NAMALWA (cell line): ENCODE measurements around the gene PTPRN2.
"Not testable (repeated sequence)": the region's sequence is repeated elsewhere in the genome, so short reads cannot be mapped to it uniquely, and the experiment has no call there.

Source experiments
- DNase-seq: peaks from one replicate; pipeline ENCODE4 v3.0.0-alpha.2; 2015; ENCODE audit warnings: low spot score

PTPRN2 gene

DNA sequence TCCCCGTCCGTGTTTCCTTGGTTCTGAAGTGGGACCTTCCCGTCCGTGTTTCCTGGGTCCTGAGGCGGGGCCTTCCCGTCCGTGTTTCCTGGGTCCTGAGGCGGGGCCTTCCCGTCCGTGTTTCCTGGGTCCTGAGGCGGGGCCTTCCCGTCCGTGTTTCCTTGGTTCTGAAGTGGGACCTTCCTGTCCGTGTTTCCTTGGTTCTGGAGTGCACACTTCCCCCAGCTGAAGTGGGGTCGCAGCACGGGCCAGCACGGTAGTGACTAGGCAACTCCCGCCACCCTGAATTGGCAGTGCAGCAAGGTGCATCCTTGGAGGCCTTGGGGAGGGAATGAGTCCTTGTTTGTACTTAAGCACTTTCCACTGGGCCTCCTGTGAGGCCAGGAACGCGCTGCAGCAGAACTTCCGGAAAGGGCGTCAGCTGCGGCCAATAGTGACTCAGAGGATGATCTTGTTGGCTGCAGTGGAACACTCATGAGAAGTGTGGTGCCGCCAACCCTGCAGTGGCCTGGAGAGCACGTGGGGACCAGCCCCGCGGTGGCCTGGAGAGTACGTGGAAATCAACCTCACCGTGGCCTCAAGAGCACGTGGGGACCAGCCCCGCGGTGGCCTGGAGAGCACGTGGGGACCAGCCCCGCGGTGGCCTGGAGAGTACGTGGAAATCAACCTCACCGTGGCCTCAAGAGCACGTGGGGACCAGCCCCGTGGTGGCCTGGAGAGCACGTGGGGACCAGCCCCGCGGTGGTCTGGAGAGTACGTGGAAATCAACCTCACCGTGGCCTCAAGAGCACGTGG is 685.6 kb downstream of the PTPRN2 start:
- not testable (repeated sequence) for DNase-seq

DNA sequence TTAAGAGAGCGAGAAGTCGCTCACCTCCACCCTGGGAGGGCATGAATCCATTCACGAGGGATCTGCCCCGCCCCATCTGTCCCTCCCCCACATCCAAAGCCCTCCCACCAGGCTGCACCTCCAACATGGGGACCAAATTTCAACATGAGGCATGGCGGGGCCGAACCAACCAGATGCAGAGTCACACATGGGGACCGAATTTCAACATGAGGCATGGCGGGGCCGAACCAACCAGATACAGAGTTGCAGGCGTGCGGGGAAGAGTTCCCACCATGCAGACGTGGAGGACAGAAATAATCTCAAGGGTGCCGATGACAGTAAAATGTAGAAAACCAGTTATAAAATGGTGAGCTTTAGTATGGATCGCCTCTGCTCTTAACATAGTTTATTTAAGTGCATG is 686.5 kb downstream of the PTPRN2 start:
- DNase-seq, result no peak

DNA sequence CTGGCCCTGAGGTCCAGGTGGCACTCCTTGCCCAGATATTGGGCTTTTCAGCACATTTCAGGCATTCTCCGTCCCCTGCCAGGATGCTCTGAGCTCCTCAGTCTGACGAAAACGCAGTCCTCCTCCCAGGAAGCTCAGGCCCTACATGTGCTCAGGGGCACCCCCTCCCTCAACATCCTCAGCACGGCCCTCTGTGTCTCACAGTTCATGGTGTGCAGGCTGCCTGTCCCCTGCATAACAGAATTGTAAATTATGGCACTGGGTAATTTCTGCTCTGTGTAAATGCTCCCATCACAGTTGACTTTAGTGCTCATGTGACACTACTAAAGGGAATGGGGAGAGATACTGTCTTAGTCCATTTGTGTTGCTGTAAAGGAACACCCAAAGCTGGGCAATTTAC is 687.1 kb downstream of the PTPRN2 start:
- DNase-seq, result no peak

DNA sequence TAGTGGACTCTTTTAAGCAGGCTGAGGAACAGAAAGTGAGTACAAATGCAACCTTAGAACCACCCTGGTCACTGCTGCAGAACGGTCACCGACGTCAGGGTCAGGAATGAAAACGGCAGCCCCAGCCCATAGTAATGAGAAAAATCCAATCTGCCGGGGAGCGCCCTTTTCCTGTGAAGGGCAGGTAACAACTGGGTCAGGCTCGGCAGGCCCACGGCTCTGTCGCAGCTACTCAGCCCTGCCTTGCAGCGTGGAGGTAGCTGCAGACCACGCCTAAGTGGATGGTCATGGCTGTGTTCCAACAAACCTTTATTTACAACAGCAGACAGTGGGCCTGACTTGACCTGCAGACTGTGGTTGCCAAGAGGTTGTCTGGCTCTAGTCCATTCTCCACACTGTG is 687.6 kb downstream of the PTPRN2 start:
- no peak for DNase-seq

DNA sequence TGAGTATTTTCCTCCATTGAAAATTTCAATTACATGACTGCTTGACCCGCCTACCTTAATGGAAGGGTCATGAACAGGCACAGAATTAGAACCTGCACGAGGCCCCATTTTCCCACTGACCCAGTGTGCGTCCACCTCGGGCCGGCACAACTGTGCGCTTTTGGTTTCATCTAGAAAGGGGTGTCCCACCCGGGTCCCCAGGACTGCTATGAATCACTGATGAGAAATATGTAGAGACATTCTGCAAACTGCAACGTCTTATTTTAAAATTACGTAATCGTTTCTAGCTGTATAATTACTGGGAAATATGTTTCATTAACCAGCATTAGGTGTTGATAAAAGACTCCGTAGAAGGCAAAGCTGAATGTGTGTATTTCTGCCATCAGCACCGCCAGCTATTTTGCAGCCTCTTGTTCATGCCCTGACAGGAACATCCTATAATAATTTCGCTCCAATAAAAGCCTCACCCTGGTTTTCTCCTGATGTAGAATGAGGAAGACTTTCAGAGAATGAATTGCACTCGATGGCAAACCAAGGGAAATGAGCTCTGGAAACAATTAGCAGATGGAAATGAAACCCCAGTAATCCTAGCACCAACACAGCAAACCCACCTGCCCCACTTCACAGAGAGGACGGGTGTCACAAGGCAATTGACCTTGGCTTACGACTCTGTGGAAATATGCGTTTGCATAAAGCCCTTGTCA is 688.7 kb downstream of the PTPRN2 start:
- DNase-seq, result no peak

DNA sequence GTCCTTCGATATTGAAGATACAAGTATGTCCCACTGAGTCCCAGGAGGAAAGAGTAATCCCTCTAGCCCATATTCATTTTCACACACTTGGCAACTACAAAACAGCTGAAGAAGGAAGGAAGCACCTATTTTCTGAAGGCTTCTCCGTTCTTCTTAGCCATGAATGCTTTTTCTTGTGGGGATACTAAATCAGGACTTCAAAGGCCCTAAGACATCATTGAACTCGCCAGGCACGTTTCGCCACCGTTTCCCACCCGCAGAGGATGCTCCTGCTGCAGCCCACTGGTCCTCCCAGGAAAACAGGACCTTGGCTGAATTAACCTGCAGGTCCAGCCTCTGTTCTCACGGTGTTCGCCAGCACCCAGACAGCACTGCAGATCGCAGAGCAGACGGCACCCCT is 689.4 kb downstream of the PTPRN2 start:
- no peak for DNase-seq

DNA sequence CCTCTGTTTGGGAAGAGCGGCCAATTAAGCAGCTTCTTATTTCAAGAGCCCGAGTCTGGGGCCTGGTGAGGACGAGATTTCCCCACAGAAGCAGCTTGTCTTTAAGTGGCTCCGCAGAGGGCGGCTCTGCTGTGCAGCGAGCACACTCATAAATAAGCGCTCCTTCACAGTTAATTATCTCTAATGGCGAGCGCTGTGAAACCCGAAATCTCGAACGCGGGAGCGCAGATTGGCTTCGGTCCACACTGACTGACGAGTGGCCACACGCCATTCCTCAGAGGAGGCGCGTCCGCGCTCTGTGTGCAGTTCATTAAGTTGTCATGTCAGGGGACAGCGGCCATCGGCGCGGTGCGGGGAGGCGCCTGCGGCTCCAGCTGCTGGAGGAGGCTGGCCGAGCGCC is 689.9 kb downstream of the PTPRN2 start:
- no peak for DNase-seq

DNA sequence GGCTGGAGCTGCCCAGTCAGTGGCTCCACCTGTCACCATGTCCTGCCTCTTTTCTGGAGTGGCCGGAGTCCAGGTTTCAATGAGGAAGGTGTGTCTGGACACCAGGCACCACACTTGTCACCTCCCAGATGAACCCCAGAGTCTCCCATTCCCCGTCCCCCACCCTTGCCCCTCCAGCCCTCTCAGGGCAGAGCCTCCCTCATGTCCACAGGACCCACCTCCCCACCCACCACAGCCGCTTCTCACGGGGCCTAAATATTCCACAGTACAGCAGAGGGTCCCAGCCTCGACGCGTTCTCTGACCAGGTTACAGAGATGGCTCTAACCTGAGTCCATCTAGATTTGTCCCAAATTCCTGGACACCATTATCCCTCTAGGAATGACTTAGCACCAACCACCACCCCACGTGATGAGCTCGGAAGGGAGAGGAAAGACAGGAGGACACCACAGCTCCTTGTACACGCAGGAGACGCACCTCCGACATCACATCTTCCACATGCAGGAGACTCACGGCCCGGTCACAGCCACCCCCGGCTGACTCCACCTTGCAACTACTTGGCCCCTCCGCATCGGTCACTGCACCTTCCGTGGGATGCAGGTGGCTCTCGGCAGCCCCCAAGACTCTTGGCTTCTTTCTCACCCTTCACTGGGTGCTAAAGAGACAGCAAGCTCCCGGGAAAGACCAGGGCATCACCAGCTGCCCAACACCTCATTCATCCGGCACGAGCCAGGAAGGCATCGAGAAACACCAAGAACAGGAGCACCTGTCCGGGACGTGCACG is 690.7 kb downstream of the PTPRN2 start:
- DNase-seq, result no peak

DNA sequence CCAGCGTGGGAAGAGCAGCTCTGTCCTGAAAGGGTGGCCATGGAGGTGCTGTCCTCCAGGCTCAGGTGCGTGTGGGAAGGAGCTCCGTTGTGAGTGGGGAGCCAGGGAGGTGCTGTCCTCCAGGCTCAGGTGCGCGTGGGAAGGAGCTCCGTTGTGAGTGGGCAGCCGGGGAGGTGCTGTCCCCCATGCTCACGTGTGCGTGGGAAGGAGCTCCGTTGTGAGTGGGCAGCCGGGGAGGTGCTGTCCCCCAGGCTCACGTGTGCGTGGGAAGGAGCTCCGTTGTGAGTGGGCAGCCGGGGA is 691.3 kb downstream of the PTPRN2 start:
- DNase-seq, result not testable (repeated sequence)

DNA sequence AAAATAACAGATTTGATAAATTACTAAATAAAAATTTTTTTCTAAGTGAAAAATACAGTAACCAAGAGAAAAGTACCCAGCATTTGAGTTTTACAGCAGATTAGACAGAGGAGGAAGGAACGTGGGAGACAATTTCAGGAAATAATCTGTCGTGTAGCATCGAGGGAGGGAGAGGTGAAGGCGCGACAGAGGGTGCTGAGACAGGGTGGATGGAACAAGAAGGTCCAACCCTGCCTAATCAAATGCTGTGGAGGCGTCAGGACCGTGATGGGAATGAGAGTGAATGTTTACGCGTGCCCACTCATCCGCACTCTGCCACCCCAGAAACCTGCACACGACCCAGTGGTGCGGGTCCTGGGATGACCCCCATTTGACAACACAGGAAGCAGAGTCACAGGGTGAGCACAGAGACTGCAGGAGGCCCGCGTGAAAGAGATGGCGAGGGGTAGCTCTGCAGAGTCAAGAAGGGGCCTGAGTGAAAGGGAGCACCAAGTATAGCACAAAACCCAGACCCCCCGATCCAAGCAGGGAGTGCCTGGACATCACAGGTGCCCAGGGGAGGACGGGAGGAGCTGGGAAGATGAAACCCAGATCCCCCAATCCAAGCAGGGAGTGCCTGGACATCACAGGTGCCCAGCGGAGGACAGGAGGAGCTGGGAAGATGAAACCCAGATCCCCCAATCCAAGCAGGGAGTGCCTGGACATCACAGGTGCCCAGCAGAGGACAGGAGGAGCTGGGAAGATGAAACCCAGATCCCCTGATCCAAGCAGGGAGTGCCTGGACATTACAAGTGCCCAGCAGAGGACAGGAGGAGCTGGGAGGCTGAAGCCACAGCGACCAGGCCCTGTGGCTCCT is 691.9 kb downstream of the PTPRN2 start:
- DNase-seq, result no peak

DNA sequence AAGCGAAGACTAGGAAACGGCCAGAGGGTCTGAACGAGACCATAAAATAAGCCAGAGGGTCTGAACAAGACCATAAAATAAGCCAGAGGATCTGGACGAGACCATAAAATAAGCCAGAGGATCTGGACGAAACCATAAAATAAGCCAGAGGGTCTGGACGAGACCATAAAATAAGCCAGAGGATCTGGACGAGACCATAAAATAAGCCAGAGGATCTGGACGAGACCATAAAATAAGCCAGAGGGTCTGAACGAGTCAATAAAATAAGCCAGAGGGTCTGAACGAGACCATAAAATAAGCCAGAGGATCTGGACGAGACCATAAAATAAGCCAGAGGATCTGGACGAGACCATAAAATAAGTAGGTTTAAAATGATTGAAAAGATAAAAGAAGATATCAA is 692.5 kb downstream of the PTPRN2 start:
- DNase-seq, result not testable (repeated sequence)

DNA sequence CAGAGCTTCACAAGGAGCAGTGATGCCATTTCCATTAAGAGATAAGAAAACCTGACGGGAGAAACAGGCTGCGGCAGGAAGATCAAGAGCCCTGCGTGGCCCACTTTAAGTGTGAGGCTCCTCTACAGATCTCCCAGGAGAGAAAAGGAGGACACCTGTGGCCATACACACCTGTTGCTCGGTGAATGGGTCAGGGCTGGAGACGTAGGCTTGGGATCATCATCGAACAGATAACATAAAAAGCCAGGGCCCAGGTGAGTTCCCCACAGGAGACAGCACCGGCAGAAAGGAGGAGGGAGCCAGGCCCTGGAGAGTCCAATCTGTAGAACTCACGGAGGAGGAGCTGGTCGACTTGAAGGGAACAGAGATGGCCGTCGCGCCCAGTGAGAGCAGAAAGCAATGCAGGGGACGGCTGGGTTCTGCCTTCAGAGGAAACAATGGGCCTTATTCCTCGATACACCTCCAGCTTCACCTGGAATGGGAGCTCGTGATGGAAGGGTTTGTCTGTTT is 694.0 kb downstream of the PTPRN2 start:
- no peak for DNase-seq

DNA sequence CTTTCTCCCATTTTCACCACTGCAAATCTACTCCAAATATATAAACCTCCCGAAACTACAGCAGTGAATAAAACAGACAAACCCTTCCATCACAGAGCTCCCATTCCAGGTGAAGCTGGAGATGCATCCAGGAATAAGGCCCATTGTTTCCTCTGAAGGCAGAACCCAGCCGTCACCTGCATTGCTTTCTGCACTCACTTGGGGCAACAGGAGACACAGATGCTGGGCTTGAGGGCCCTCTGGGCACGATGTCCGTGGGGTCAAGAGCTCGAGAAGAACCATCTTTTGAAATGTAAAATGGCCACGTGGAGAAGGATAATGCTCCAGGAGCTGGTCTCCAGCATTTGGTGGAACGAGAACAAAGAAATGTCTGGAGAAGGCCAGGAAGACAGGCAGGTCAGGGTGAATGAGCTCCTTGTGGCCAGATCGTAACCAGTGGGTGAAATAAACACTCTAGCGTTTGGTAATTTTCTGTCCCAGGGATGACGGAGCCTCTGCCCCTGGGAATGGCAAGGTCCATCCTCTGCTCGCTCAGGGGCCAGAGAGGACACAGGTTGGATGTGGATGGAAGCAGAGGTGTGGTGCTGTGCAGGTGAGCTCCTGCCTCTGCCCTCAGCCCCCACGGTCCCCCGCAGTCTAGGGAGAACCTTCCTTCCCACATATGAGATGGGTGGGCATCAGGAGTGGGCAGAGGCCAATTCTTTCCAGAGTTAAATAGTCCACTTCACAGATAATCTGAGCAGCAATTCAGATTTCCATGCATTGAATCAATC is 694.7 kb downstream of the PTPRN2 start:
- no peak for DNase-seq

DNA sequence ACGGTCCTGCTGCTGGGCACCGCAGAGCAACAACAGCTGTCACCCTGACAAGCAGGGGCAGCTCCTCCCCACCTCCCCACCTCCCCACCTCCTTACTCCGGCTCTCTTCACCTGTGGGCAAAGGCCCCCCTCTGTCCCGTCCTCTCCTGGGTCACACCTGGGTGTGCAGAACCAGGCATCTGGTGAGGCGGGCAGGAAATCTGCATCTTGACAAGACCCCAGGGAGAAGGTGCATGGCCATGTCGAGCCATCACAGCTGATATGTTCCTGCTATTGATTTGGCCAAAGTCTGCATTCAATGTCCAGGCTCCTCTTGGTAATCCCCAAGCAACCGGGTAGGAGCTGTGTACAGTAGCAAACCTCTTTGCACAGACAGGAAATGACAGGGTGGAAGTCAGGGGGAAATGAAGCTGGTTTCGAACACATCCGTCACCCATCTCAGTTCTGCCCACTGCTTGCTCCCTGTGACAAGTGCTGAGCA is 696.7 kb downstream of the PTPRN2 start:
- DNase-seq, result no peak

DNA sequence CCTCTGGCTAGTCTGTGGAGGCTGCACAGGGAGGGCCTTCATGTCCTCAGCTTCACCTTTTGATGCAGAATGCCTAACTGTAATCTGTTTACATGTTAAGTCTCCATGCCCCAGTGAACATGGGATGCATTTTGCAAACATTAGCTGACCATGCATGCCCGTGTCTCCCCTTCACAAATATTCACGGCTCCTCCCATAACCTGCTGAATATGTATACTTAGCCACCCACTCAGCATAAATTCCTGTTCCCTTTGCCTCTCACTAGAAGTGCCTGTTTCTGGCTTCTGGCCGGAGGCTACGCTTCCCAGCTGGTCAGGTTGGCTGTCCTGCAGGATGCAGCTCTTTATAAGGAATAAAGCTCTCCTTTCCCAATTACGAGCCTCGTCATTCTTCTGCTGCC is 698.1 kb downstream of the PTPRN2 start:
- no peak for DNase-seq

DNA sequence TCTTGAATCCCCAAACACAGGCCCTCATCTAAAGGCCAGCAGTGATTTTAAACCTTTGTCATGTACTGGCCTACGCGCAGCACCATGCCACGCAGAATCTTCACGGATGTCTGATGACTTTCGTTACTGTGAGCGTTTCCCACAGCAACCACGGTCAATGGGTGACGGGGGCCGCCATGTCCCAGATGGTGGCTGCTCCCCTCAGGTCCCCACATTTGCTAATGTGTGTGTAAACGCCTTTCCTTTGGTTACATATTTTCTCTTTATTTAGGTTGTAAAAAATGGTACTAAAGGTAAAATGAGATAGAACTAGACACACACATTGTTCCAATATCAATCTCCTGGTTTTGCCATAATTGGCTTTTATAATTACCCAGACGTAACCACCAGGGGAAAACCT is 699.0 kb downstream of the PTPRN2 start:
- DNase-seq, result no peak

DNA sequence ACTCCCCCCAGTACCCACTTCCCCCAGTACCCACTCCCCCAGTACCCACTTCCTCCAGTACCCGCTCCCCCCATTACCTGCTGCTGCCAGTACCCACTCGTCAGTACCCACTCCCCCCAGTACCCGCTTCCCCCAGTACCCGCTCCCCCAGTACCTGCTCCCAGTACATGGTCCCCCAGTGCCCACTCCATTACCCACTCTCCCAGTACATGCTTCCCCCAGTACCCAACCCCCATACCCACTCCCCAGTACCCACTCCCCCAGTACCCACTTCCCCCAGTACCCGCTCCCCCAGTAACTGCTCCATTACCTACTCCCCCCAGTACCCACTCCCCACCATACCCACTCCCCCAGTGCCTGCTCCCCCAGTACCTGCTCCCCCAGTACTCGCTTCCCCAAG is 700.2 kb downstream of the PTPRN2 start:
- no peak for DNase-seq

DNA sequence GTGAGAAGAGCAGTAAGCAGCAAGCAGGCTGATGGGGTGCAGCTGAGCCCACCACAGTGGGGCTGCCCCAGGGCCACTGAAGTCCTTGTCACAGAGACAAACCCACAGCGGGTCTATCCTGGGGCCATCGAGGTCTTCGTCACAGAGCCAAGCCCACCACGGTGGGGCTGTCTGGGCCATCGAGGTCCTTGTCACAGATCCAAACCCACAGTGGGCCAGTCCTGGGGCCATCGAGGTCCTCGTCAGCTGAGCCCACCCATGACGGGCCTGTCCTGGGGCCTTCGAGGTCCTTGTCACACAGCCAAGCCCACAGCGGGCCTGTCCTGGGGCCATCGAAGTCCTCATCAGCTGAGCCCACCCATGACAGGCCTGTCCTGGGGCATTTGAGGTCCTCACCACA is 700.9 kb downstream of the PTPRN2 start:
- DNase-seq, result no peak

DNA sequence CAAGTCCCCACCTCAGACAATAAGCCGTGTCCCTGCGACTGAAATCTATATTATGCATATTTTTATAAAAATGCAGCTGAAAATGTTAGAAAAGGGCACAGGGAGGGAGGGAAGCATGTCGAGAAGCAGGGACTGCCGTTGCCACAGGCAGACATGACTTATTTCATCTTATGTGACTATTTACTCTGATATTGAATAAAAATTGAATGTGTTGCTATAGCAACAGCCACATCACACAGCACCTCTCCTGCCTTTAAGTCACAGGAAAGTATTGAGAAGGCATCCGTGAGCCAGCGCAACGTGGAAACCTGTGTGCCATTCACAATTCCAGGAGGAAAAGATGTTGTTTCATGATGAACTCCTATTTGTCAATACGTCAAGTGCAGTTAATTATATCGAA is 701.4 kb downstream of the PTPRN2 start:
- no peak for DNase-seq

DNA sequence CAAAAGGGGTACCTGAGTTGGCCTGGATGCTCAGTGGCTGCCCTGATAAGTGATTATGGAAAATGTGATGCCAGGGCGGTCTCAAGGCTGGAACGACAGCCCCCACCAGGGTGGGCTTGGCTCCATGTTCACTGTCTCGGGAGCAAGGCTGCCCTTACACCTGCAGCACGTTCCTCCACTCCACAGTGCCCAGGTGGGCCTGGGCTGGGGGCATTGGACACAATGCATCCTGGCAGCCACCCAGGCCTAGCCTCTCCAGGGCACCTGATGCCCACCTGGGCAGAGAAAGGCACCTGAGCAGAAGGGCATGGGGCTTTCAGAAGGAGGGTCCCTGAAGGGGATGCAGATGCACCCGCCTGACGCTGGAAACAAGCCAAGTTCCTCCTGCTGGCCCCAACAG is 702.5 kb downstream of the PTPRN2 start:
- DNase-seq, result no peak

DNA sequence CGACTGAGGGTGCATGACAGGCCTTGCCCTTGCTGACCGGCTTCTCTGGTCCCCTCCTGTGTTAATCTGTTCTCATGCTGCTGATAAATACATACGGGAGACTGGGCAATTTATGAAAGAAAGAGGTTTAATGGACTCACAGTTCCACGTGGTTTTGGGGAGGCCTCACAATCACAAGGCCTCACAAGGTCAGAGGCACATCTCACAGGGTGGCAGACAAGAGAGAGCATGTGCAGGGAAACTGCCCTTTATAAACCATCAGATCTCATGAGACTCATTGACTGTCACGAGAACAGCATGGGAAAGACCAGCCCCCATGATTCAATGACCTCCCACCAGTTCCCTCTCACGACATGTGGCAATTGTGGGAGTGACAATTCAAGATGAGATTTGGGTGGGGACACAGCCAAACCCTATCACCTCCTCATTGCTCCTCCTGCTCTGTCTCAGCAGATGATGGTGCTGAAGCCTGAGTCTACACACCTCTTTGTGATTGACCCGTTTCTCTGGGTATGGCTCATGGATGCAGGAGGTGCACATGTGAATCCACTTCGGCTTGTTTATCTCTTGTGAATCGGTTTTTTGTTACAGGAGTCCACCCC is 703.1 kb downstream of the PTPRN2 start:
- DNase-seq, result no peak
